RWPE1 (cell line): ENCODE data around the gene HSD17B12.

Experiments used
- CTCF ChIA-PET: fragments of 350-600 bp; sonication (Branson Sonifier 250); formaldehyde crosslinking; extraction: SDS; loops from one replicate; lab custom pipeline; 2021; lab: Yijun Ruan, JAX
- POLR2A ChIA-PET: fragments of 400-600 bp; formaldehyde crosslinking; extraction: SDS; loops from one replicate; lab custom pipeline; 2020; ENCODE audit warnings: antibody characterized with exemption; ENCODE audit not compliant: low non-redundant PET; lab: Yijun Ruan, JAX
- DNase-seq: peaks from one replicate; pipeline ENCODE4 v3.0.0; 2012; ENCODE audit warnings: low spot score
- H3K27ac ChIP-seq: fragments of 450-650 bp; 2 replicates; pipeline ENCODE4 v1.5.1; 2017
- CTCF ChIP-seq: fragments of 450-650 bp; conservative IDR thresholded peaks from 2 replicates; pipeline ENCODE4 v1.5.1; 2017; ENCODE audit warnings: low read depth, mild to moderate bottlenecking

Gene HSD17B12

GRCh38 chr11:43904742-43905535, 224.4 kb downstream of the HSD17B12 start:
- no peak overlapping the region for H3K27ac ChIP-seq
- ChIA-PET CTCF (interaction anchor here (0.6 to 1.2 kb wide), 4 partner anchors 15 to 159 kb away, joined by 3 to 5 read pairs (median 4); no protein-coding TSS in a partner anchor), POLR2A (no interaction called here)
- peak; percentile 26 for DNase-seq
- no peak for TF ChIP-seq CTCF

- ChIA-PET POLR2A (no interaction called here), CTCF (interaction anchor here (0.6 to 1.2 kb wide), 2 partner anchors 39 to 53 kb away, joined by 3 to 4 read pairs; no protein-coding TSS in a partner anchor)
- no peak overlapping the region for H3K27ac ChIP-seq
Measured at GRCh38 chr11:43905813-43906241, 225.3 kb downstream of the HSD17B12 start.

More at GRCh38 chr11:43905813-43906241, 225.3 kb downstream of the HSD17B12 start:
- TF ChIP-seq CTCF = no peak
- DNase-seq = no peak
